Type B pancreatic cell (in vitro differentiated cells): ENCODE data around the gene FYTTD1. TPM values are rescaled to one million over a fixed set of nuclear protein-coding genes. Genes with fewer than 3 reads are reported as not detected.

Source experiments
- DNase-seq: peaks from one replicate; pipeline ENCODE4 v3.0.0; 2021; ENCODE audit warnings: mixed read lengths; ENCODE audit not compliant: unreplicated experiment; ENCODE audit errors: extremely low spot score
- H3K27ac Mint-ChIP-seq: 2 replicates; pipeline ENCODE4 v1.8.0; 2021; ENCODE audit warnings: mild to moderate bottlenecking, mixed read lengths
- H3K27me3 Mint-ChIP-seq: 2 replicates; pipeline ENCODE4 v1.8.0; 2021; ENCODE audit warnings: mixed read lengths
- H3K36me3 Mint-ChIP-seq: 2 replicates; pipeline ENCODE4 v1.8.0; 2021; ENCODE audit warnings: mixed read lengths
- H3K4me1 Mint-ChIP-seq: one replicate; pipeline ENCODE4 v1.8.0; 2021; ENCODE audit warnings: mixed read lengths; ENCODE audit not compliant: unreplicated experiment
- H3K4me3 Mint-ChIP-seq: 2 replicates; pipeline ENCODE4 v1.8.0; 2021; ENCODE audit warnings: mild to moderate bottlenecking, mixed read lengths
- H3K9me3 Mint-ChIP-seq: 2 replicates; pipeline ENCODE4 v1.8.0; 2021; ENCODE audit warnings: mixed read lengths
- CTCF ChIP-seq: fragments of 200-600 bp; sonication (generic); conservative IDR thresholded peaks from 2 replicates; pipeline ENCODE4 v1.5.0; 2021; ENCODE audit warnings: antibody characterized with exemption, mild to moderate bottlenecking
- total RNA-seq: library from RNA; stranded (reverse); gene quantifications from 2 replicates; pipeline ENCODE4 v1.2.1, GENCODE V29; 2021; ENCODE audit warnings: low replicate concordance

The FYTTD1 gene
- total RNA-seq, 1 donor from 2014 or later = 58.8 TPM

- no peak overlapping the region for H3K27ac Mint-ChIP-seq
- no peaks in the 10 kb centered on the region for H3K27me3 Mint-ChIP-seq
- no peak overlapping the region for H3K4me3 Mint-ChIP-seq
- peaks cover 20% of the 10 kb centered on the region for H3K4me1 Mint-ChIP-seq
- DNase-seq = no peak
- H3K9me3 Mint-ChIP-seq = no peaks in the 10 kb centered on the region
- no peak for TF ChIP-seq CTCF
- H3K36me3 Mint-ChIP-seq = peaks cover 5% of the 10 kb centered on the region
Measured at GRCh38 chr3:197789309-197789708, 39.6 kb downstream of the FYTTD1 start.

GRCh38 chr3:197790033-197790432 lies 40.4 kb downstream of the FYTTD1 start:
- no peaks in the 10 kb centered on the region for H3K27me3 Mint-ChIP-seq
- TF ChIP-seq CTCF = no peak
- peaks cover 21% of the 10 kb centered on the region for H3K4me1 Mint-ChIP-seq
- no peaks in the 10 kb centered on the region for H3K9me3 Mint-ChIP-seq
- peak overlapping the region; percentile 93 for H3K27ac Mint-ChIP-seq
- H3K4me3 Mint-ChIP-seq = peak overlapping the region; percentile 97
- H3K36me3 Mint-ChIP-seq = peaks cover 5% of the 10 kb centered on the region
- DNase-seq = no peak

- peak; percentile 96 for DNase-seq
- peak within 1 kb of the TSS; percentile 93 for H3K27ac Mint-ChIP-seq
- H3K27me3 Mint-ChIP-seq = no peaks in the 10 kb centered on the region
- peaks cover 5% of the 10 kb centered on the region for H3K36me3 Mint-ChIP-seq
- peak within 1 kb of the TSS; percentile 97 for H3K4me3 Mint-ChIP-seq
- TF ChIP-seq CTCF = no peak
- peaks cover 26% of the 10 kb centered on the region for H3K4me1 Mint-ChIP-seq
- no peaks in the 10 kb centered on the region for H3K9me3 Mint-ChIP-seq
Measured at GRCh38 chr3:197791113-197791891, 41.6 kb downstream of the FYTTD1 start, which contains the start of gene LRCH3. Gene LRCH3, plus strand, starts transcription at chr3:197791254. Its CDS starts 25 bp downstream, at chr3:197791279.

GRCh38 chr3:197791892-197792647 lies 42.4 kb downstream of the FYTTD1 start:
- peaks cover 5% of the 10 kb centered on the region for H3K36me3 Mint-ChIP-seq
- H3K4me1 Mint-ChIP-seq = peaks cover 27% of the 10 kb centered on the region
- H3K4me3 Mint-ChIP-seq = peak overlapping the region; percentile 97
- no peaks in the 10 kb centered on the region for H3K9me3 Mint-ChIP-seq
- H3K27me3 Mint-ChIP-seq = no peaks in the 10 kb centered on the region
- H3K27ac Mint-ChIP-seq = peak overlapping the region; percentile 77
- no peak for DNase-seq
- no peak for TF ChIP-seq CTCF

- H3K27ac Mint-ChIP-seq = peak overlapping the region; percentile 74
- H3K4me1 Mint-ChIP-seq = peaks cover 20% of the 10 kb centered on the region
- peak overlapping the region; percentile 81 for H3K4me3 Mint-ChIP-seq
- no peaks in the 10 kb centered on the region for H3K27me3 Mint-ChIP-seq
- DNase-seq = no peak
- no peaks in the 10 kb centered on the region for H3K9me3 Mint-ChIP-seq
- H3K36me3 Mint-ChIP-seq = no peaks in the 10 kb centered on the region
- TF ChIP-seq CTCF = no peak
Measured at GRCh38 chr3:197793247-197793646, 43.6 kb downstream of the FYTTD1 start.
